Measurements from ENCODE around the gene WDR83.

Gene WDR83

DNA sequence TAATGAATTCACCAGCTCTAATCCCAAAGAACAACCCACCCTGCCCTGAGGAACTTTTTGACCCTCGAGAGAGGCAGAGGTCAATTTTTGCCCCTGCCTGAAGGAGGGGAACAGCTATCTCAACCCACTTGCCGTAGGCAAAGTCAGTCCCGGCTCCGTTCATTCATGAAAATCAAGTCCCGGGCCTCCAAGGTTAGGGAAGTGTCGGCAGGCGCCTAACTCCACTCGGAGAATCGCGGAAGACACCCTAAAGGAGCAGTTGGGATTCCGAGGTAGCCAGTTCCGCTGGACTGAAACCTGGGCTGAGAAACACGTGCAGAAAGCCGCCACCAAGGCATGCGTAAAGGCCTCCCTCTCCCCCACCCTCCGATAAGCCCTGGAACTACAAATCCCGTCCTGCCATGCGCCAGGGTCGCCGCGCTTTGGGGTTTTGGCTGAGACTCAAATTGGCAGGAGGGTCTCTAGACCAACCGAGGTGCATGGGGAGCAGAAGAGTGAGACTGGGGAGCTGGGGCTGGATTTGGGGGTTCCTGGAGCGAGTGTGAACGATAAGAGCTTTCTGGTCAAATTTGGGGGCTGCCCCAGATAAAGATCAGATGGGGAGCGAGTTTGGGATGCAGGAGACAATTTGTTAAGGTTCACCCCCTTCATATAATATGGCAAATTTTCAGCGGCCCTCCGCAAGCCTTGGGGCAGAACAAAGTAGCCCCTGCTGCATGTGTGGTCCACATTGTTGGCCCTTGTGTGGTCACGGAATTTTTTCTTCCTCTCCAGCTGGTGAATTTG is 57.2 kb downstream of the WDR83 start, which contains the start of gene TNPO2:
TNPO2 (minus strand) TSS at position 292 of the 786 bp plus-strand sequence. CDS start 2,955 bp downstream, outside the sequence.
- Histone ChIP-seq H3K4me1 (ENCODE audit: insufficient read depth, low read length) (peaks cover 4% of the 10 kb centered on the region; the same call in 1 of the 2 replicates), H3K36me3 (ENCODE audit: insufficient read depth, low read length) (peaks cover 3% of the 10 kb centered on the region; the same call in 1 of the 2 replicates), H3K9ac (ENCODE audit: low read depth, low read length) (peak within 1 kb of the TSS; percentile 83), H3K9me3 (ENCODE audit: control insufficient read depth, insufficient read depth, low read length) (no peaks in the 10 kb centered on the region)
